IPS DF 6.9 (cell line): ENCODE results near the gene AFTPH.

ENCODE experiments used
- DNase-seq: peaks from one replicate; pipeline ENCODE4 v3.0.0-alpha.2; 2013; ENCODE audit warnings: low read depth, low spot score
- H3K27ac ChIP-seq: one replicate; pipeline ENCODE4 v1.5.1; 2013; ENCODE audit warnings: low read length, control low read depth
- H3K27me3 ChIP-seq: 2 replicates; pipeline ENCODE4 v1.6.1; 2013; ENCODE audit warnings: mild to moderate bottlenecking, low read length; ENCODE audit not compliant: control insufficient read depth, insufficient read depth
- H3K36me3 ChIP-seq: 2 replicates; pipeline ENCODE4 v1.6.1; 2013; ENCODE audit warnings: low read length; ENCODE audit not compliant: control insufficient read depth, insufficient read depth
- H3K4me1 ChIP-seq: 2 replicates; pipeline ENCODE4 v1.6.1; 2013; ENCODE audit warnings: low read length; ENCODE audit not compliant: control insufficient read depth, insufficient read depth
- H3K4me3 ChIP-seq: 2 replicates; pipeline ENCODE4 v1.5.1; 2013; ENCODE audit warnings: mild to moderate bottlenecking, low read length
- H3K9me3 ChIP-seq: 2 replicates; pipeline ENCODE4 v1.6.1; 2013; ENCODE audit warnings: low read length, inconsistent platforms; ENCODE audit not compliant: control insufficient read depth, insufficient read depth
- WGBS: extraction: QIAGEN DNeasy Blood & Tissue Kit; methylation state at CpG from one replicate; pipeline ENCODE4 v1.1.7; 2013; ENCODE audit warnings: mixed read lengths, missing lambda C conversion rate; ENCODE audit not compliant: insufficient read length, insufficient coverage; 5-methylcytosine and 5-hydroxymethylcytosine counted together

Gene AFTPH

DNA sequence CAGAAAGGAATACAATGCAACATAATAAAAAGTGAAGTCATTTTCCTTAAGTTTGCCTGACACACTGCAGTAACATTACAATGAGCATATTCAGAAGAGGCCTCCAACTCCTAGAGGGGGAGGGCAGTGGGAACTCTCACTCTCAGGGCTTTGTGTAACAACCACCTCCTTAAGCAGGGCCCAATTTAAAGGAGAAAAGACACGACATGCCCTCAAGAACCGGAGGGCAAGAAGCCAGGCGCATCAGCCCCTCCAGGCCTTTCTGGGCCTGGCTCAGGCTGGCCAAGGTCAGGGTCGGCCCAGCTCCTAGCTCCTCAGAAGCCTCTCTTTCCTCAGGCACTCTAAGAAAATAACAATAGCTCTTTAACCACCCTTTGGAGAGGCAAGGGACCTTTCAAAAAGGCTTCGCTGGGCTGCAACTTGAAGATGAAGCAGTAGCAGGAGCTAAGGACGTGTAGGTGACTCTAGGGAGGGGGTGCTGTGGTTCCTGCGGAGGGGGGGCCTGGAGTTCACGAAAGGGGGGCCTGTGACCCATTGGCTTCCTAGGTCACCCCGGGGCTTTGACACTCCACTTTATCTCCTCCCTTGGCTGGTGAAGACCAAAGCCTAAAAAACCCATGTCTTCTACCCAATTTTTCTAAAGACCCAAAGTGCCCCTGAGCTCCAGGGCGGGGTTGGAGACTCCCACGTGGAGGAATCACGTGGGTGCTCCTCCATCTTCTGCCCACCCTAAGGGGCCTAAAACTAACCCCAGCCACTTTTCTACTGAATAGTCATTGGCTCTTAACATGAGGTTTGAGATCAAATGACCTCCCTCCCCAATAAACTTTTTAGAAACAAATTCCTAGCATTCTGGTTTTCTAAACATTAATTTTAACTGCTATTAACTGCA, 116.3 kb downstream of the AFTPH start:
- Histone ChIP-seq H3K36me3 (0 out of 2 replicates have a peak, but pooled peaks cover 6% of the 10 kb centered on the region), H3K4me3 (no peak overlapping the region), H3K27me3 (peaks cover 3% of the 10 kb centered on the region; the same call in 1 of the 2 replicates), H3K9me3 (no peaks in the 10 kb centered on the region), H3K27ac (no peak overlapping the region), H3K4me1 (peaks cover 9% of the 10 kb centered on the region)
- DNase-seq = no peak
- WGBS = no CpG with 5 or more reads among the region's 12 CpGs

DNA sequence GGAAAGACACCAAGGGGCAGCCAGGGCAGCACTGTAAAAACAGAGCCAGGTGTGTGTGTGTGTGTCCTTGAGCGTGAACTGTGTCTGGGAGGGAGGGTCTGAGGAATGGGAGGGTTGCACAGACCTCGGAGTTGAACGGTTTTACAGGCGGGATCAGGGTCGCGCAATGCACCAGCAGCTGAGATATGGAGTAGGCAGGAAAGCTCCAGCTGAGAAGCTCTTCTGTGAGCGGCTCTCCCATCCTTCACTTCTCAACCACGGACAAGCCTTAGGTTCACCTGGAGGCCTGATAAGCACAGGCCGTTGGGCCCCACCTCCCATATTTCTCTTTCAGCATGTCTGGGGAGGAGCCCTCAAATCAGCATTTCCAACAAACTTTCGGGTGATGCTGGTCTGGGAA, 117.5 kb downstream of the AFTPH start:
- Histone ChIP-seq H3K9me3 (no peaks in the 10 kb centered on the region), H3K4me3 (no peak overlapping the region), H3K27ac (no peak overlapping the region), H3K27me3 (peaks cover 3% of the 10 kb centered on the region; the same call in 1 of the 2 replicates), H3K36me3 (no peaks in the 10 kb centered on the region), H3K4me1 (peaks cover 9% of the 10 kb centered on the region)
- no peak for DNase-seq
- no CpG with 5 or more reads among the region's 10 CpGs for WGBS
